Vagina (tissue), 2 donors: ENCODE measurements around the gene ADAM11.

Source experiments
- CTCF ChIP-seq, 3 experiments: fragments of 450-650 bp in 2 of 3; fragments of 200-600 bp in 1 of 3; sonication (generic) in 1 of 3; IDR thresholded peaks; one replicate each; pipeline ENCODE4 v1.5.1; 2017 to 2019; ENCODE audit warnings: antibody characterized with exemption in 3 of 3, mild to moderate bottlenecking in 2 of 3, moderate library complexity in 2 of 3
- POLR2A ChIP-seq, 2 donors: fragments of 450-650 bp; IDR thresholded peaks; one replicate each; pipeline ENCODE4 v1.6.1; 2017; ENCODE audit warnings: antibody characterized with exemption in 2 of 2, mild to moderate bottlenecking in 2 of 2, moderate library complexity in 2 of 2
- POLR2AphosphoS5 ChIP-seq, 2 donors: sonication (generic); formaldehyde crosslinking; IDR thresholded peaks; one replicate each; pipeline ENCODE4 v1.9.0; 2017; ENCODE audit warnings: antibody characterized with exemption in 2 of 2, mild to moderate bottlenecking in 2 of 2, low read depth in 1 of 2; ENCODE audit not compliant: insufficient read depth in 1 of 2

- no peak for TF ChIP-seq CTCF (IDR thresholded peaks at IDR 0.05)
- no peak for TF ChIP-seq POLR2AphosphoS5 (IDR thresholded peaks at IDR 0.05; ENCODE audit: insufficient read depth in 1 of 2, low read depth in 1 of 2)
- no peak for TF ChIP-seq POLR2A (IDR thresholded peaks at IDR 0.05)
These were observed 7.0 kb upstream of the ADAM11 start for GRCh38 chr17:44751806-44752205.
